ENCODE results near the gene TMPO. TPM values are rescaled to one million over a fixed set of nuclear protein-coding genes. Genes with fewer than 3 reads are reported as not detected.

The TMPO gene
- total RNA-seq, 1 experiment from 2014 or later: 176 TPM

DNA sequence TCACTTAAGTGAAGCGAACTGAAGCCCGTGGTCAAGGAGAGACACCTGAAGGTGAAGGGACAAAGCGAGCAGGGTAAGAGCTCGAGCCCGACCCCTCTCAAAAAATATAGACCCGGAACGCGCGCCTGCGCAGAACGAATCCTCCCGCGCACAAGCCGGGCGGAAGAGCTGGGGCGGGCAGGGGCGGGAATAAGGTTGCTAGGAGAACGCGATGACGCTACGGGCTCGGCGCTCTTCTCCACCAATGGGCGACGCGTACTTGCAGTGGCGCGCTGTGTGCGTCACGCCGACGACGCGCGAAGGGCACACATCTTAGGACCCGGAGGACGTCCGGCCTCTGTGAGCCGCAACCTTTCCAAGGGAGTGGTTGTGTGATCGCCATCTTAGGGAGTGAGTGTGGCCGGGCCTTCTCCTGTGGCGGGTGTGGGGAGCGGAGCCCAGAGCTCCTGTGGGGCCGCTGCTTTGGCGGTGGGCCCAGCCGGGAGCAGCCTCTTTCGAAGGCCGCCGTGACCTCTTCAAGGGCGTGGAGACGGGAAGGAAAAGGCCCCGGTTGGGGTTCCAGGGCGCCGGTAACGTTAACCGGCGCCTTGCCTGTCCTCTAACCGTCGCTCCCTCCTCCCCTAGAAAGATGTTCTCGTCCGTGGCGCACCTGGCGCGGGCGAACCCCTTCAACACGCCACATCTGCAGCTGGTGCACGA is 78.1 kb downstream of the TMPO start, which contains the start of gene SLC25A3:
SLC25A3 (plus strand) TSS at position 336 of the 699 bp plus-strand sequence; CDS start at position 629, 293 bp downstream.
- peak; percentile 97 for ATAC-seq
- TF ChIP-seq SMAD4 (CRISPR knock-in tag; IDR thresholded peaks at IDR 0.05) (0 out of 2 replicates have a peak, but pooled peaks have one; percentile 39), ZNF121 (CRISPR knock-in tag; IDR thresholded peaks at IDR 0.05) (no peak), SMAD3 (CRISPR knock-in tag; IDR thresholded peaks at IDR 0.05; ENCODE audit: borderline replicate concordance) (0 out of 2 replicates have a peak, but pooled peaks have one; percentile 57), ZNF671 (CRISPR knock-in tag; IDR thresholded peaks at IDR 0.05) (no peak), NR3C1 (CRISPR knock-in tag; conservative IDR thresholded peaks at IDR 0.05; ENCODE audit: low read depth) (no peak), TCF7 (CRISPR knock-in tag; IDR thresholded peaks at IDR 0.05; ENCODE audit: low read depth) (no peak), GABPB1 (CRISPR knock-in tag; IDR thresholded peaks at IDR 0.05) (peak; percentile 66; the same call in 1 of the 2 replicates), ELF4 (CRISPR knock-in tag; IDR thresholded peaks at IDR 0.05; ENCODE audit: low read depth) (no peak), SOX15 (CRISPR knock-in tag; IDR thresholded peaks at IDR 0.05) (no peak), NFYB (CRISPR knock-in tag; conservative IDR thresholded peaks at IDR 0.05; ENCODE audit: low read depth) (peak; percentile 82), E2F5 (CRISPR knock-in tag; IDR thresholded peaks at IDR 0.05) (peak; percentile 72; the same call in 1 of the 2 replicates), CBFB (CRISPR knock-in tag; IDR thresholded peaks at IDR 0.05; ENCODE audit: low read depth) (no peak), GTF2I (CRISPR knock-in tag; conservative IDR thresholded peaks at IDR 0.05) (no peak), ZNF317 (CRISPR knock-in tag; IDR thresholded peaks at IDR 0.05; ENCODE audit: borderline replicate concordance, low read depth) (no peak), TEAD4 (CRISPR knock-in tag; IDR thresholded peaks at IDR 0.05) (no peak), HMGXB4 (CRISPR knock-in tag; IDR thresholded peaks at IDR 0.05) (peak; percentile 24; the same call in 1 of the 2 replicates), IRF1 (CRISPR knock-in tag; IDR thresholded peaks at IDR 0.05) (no peak), PRDM15 (CRISPR knock-in tag; IDR thresholded peaks at IDR 0.05) (no peak), ETV6 (CRISPR knock-in tag; IDR thresholded peaks at IDR 0.05) (peak; percentile 44), FOXK1 (CRISPR knock-in tag; IDR thresholded peaks at IDR 0.05) (peak; percentile 90), AFF4 (CRISPR knock-in tag; IDR thresholded peaks at IDR 0.05; ENCODE audit: borderline replicate concordance) (no peak), ZNF232 (CRISPR knock-in tag; IDR thresholded peaks at IDR 0.05) (no peak)
- TF ChIP-seq, protein P1, sequence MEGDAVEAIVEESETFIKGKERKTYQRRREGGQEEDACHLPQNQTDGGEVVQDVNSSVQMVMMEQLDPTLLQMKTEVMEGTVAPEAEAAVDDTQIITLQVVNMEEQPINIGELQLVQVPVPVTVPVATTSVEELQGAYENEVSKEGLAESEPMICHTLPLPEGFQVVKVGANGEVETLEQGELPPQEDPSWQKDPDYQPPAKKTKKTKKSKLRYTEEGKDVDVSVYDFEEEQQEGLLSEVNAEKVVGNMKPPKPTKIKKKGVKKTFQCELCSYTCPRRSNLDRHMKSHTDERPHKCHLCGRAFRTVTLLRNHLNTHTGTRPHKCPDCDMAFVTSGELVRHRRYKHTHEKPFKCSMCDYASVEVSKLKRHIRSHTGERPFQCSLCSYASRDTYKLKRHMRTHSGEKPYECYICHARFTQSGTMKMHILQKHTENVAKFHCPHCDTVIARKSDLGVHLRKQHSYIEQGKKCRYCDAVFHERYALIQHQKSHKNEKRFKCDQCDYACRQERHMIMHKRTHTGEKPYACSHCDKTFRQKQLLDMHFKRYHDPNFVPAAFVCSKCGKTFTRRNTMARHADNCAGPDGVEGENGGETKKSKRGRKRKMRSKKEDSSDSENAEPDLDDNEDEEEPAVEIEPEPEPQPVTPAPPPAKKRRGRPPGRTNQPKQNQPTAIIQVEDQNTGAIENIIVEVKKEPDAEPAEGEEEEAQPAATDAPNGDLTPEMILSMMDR (IDR thresholded peaks at IDR 0.05): no peak
- TF ChIP-seq, protein P2, sequence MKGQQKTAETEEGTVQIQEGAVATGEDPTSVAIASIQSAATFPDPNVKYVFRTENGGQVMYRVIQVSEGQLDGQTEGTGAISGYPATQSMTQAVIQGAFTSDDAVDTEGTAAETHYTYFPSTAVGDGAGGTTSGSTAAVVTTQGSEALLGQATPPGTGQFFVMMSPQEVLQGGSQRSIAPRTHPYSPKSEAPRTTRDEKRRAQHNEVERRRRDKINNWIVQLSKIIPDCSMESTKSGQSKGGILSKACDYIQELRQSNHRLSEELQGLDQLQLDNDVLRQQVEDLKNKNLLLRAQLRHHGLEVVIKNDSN (CRISPR knock-in tag; IDR thresholded peaks at IDR 0.05): 0 out of 2 replicates have a peak, but pooled peaks have one; percentile 50

More for the DNA sequence above, 78.1 kb downstream of the TMPO start, which contains the start of gene SLC25A3:
- H3K27me3 Mint-ChIP-seq (ENCODE audit: low read depth): no peaks in the 10 kb centered on the region
- H3K4me3 Mint-ChIP-seq: peak within 1 kb of the TSS; percentile 98
- ChIA-PET CTCF (interaction anchor here (0.6 to 2.5 kb wide), 13 partner anchors 20 to 1606 kb away, joined by 3 to 20 read pairs (median 4); no protein-coding TSS in a partner anchor), POLR2A (interaction anchor here (0.5 to 2.0 kb wide), 13 partner anchors 10 to 208 kb away, joined by 3 to 8 read pairs (median 3); partner anchors contain the start of genes APAF1, IKBIP and TMPO)
- H3K27ac Mint-ChIP-seq: peak within 1 kb of the TSS; percentile 99
- no peaks in the 10 kb centered on the region for H3K9me3 Mint-ChIP-seq
- H3K36me3 Mint-ChIP-seq: peaks cover 43% of the 10 kb centered on the region
- peak; percentile 95 for DNase-seq (ENCODE audit: low spot score)
- H3K4me1 Mint-ChIP-seq: peaks cover 22% of the 10 kb centered on the region

Data from WTC11 (cell line).